ENCODE measurements around the gene AGPAT2.

DNA sequence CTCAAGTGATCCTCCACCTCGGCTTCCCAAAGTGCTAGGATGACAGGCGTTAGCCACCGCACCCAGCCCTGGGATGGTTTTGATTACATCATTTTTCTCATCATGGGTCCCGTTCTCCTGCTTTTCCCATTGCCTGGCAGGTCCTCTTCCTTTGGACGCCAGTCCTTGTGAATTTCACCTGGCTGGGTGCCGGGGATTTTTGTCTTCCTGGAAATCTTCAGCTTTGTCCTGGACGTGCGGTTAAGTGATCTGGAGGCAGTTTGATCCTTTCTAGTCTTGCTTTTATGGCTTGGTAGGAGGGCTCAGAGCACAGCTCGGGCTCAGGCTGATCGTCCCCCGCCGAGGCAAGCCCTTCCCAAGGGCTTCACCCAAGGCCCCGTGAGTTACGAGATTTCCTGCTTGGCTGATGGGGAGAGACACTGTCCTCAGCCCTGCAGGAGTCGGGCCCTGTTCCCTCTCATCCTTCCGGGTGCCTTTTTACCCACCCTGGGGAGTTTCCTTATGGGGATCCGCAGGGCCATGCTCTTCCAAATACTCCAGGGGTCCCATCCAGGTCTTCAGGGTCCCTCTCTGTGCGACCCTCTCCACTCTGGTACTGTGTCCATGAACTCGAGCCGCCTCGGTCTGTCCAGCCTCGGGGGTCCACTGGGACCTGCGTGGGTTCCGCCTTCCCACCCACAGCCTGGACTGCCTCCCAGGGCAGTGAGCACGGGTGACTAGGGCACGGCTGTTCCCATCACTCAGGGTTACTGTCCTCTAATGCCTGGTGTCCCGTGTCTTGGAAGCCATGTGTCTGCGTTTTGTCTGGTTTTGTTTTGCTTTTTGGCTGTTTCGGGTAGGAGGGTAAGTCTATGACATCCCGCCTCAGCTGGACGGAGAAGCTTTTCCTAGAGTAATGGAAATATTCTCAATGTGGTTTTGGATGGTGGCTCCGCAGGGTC lies 46.8 kb downstream of the AGPAT2 start:
- TF ChIP-seq PPARA (CRISPR knock-in tag; IDR thresholded peaks at IDR 0.05; ENCODE audit: borderline replicate concordance) (no peak), ZNF565 (CRISPR knock-in tag; conservative IDR thresholded peaks at IDR 0.05; ENCODE audit: low read depth) (no peak), ZFP3 (CRISPR knock-in tag; IDR thresholded peaks at IDR 0.05) (no peak), ZFP30 (CRISPR knock-in tag; IDR thresholded peaks at IDR 0.05) (no peak), TOX (CRISPR knock-in tag; IDR thresholded peaks at IDR 0.05; ENCODE audit: borderline replicate concordance) (no peak)

Measured in SK-N-SH treated with all-trans-retinoic acid at 6 μM for 48 hours (cell line).